Mucosa of descending colon (tissue), 3 donors: ENCODE data around the gene CDC42BPG. TPM values are rescaled to one million over a fixed set of nuclear protein-coding genes. Genes with fewer than 3 reads are reported as not detected.
A peak's percentile ranks its signal among the peaks of the same experiment; 100 is the strongest.

Experiments
- ATAC-seq: fragments of 200-7000 bp; cut with Tn5 transposase; one replicate; pipeline ENCODE4 v1.9.1; 2020; ENCODE audit warnings: mild to moderate bottlenecking, moderate library complexity
- DNase-seq, 3 donors: peaks; one replicate each; pipeline ENCODE4 v3.0.0-alpha.2; 2020
- H3K36me3 ChIP-seq: fragments of 200-600 bp; one replicate; pipeline ENCODE4 v1.8.0; 2021; ENCODE audit warnings: low read depth, mild to moderate bottlenecking
- H3K4me1 ChIP-seq: fragments of 200-600 bp; one replicate; pipeline ENCODE4 v1.8.0; 2021; ENCODE audit warnings: low read depth, mild to moderate bottlenecking
- H3K4me3 ChIP-seq: fragments of 200-600 bp; one replicate; pipeline ENCODE4 v1.8.0; 2021; ENCODE audit warnings: mild to moderate bottlenecking
- H3K9me3 ChIP-seq: fragments of 200-600 bp; one replicate; pipeline ENCODE4 v1.8.0; 2021; ENCODE audit warnings: mild to moderate bottlenecking
- intact Hi-C, 2 donors: fragments of 100-400 bp; cut with DNase I in 1 of 2; cut with micrococcal nuclease in 1 of 2; formaldehyde crosslinking; loops; one replicate each; pipeline versions ENCODE4 v1.11.0 to v1.11.1; 2022; cut with DNase I, micrococcal nuclease
- total RNA-seq, 3 donors: library from RNA; stranded (reverse); fragmentation: NEBNext Ultra II Directional in 2 of 3; extraction: Animal tissue kit (Norgen Biotek cat#: 25700) in 2 of 3; gene quantifications; one replicate each; pipeline versions ENCODE4 v1.2.1 to v1.2.4, GENCODE V29; 2021 to 2023
- TF ChIP-seq, protein P1 (sequence below): fragments of 200-600 bp; IDR thresholded peaks from one replicate; pipeline ENCODE4 v1.8.0; 2022; ENCODE audit warnings: antibody characterized with exemption, mild to moderate bottlenecking
- donor health status: DM: no; HTN: no; CAD: no; lungs with moderate emphysema.
- donor health status: DM: no; HTN: no; CAD: no.
- donor health status: DM: no; HTN: yes; CAD: no.

CDC42BPG gene
- total RNA-seq, 3 donors from 2014 or later: 24.3 to 73.1 (median 32.3) TPM

GRCh38 chr11:64891215-64891848, 46.9 kb upstream of the CDC42BPG start:
- DNase-seq: peak; percentile 89 to 92 (median 91)
- no peaks in the 10 kb centered on the region for H3K36me3 ChIP-seq

GRCh38 chr11:64890522-64890939, 46.1 kb upstream of the CDC42BPG start:
- no peak for ATAC-seq
- H3K9me3 ChIP-seq: no peaks in the 10 kb centered on the region
- intact Hi-C loops: loop anchor here (5.0 kb wide), 1 partner anchor 43 kb away; no protein-coding TSS in a partner anchor
- H3K4me3 ChIP-seq: peak overlapping the region; percentile 72
- H3K36me3 ChIP-seq: no peaks in the 10 kb centered on the region
- DNase-seq: no peak
- H3K4me1 ChIP-seq: peaks cover 20% of the 10 kb centered on the region
- TF ChIP-seq, protein P1, sequence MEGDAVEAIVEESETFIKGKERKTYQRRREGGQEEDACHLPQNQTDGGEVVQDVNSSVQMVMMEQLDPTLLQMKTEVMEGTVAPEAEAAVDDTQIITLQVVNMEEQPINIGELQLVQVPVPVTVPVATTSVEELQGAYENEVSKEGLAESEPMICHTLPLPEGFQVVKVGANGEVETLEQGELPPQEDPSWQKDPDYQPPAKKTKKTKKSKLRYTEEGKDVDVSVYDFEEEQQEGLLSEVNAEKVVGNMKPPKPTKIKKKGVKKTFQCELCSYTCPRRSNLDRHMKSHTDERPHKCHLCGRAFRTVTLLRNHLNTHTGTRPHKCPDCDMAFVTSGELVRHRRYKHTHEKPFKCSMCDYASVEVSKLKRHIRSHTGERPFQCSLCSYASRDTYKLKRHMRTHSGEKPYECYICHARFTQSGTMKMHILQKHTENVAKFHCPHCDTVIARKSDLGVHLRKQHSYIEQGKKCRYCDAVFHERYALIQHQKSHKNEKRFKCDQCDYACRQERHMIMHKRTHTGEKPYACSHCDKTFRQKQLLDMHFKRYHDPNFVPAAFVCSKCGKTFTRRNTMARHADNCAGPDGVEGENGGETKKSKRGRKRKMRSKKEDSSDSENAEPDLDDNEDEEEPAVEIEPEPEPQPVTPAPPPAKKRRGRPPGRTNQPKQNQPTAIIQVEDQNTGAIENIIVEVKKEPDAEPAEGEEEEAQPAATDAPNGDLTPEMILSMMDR: no peak

More at GRCh38 chr11:64891215-64891848, 46.9 kb upstream of the CDC42BPG start:
- TF ChIP-seq, protein P1: peak; percentile 9
- peak; percentile 43 for ATAC-seq
- peak overlapping the region; percentile 72 for H3K4me3 ChIP-seq
- intact Hi-C loops: loop anchor here (5.0 kb wide), 1 partner anchor 44 kb away; no protein-coding TSS in a partner anchor
- H3K4me1 ChIP-seq: peaks cover 20% of the 10 kb centered on the region
- no peaks in the 10 kb centered on the region for H3K9me3 ChIP-seq

DNA sequence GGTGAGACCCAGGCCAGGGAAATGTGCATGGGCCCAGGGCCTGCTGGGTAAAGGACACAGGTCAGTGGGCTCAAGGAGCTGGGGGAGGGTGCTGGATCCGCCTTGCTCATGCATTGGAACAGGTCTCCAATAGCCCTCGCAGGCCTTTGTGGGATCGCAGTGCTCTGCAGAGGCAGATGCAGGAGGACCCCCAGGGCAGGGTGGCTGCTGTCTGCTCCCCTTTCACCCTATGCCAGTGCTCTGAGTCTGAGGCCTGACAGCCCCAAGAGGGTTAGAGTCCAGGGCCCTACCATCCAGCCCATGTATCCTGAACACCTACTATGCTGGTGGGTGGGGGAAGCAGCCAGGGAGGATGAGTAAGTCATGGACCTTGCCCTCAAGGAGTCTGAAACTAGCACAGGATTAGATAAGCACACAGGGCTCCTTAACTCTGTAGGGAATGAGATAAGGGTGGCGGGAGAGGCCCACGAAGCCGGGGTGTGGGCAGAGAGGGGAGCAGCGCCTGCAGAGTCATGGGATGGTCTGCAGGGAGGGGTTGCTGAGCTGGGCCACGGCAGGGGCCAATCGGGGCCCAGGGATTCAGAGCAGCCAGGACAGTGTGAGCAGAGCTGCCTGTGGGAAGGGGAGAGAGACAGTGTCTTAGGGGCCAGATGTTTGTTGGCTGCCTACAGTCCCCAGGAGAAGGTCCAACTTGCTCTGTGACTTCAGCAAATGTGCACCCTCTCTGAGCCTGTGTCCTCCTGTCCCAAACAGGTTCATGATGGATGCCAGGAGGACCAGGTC, 44.5 kb upstream of the CDC42BPG start:
- TF ChIP-seq, protein P1: no peak
- intact Hi-C loops: no loop called here
- H3K9me3 ChIP-seq: no peaks in the 10 kb centered on the region
- H3K4me3 ChIP-seq: no peak overlapping the region
- peak; percentile 42 for ATAC-seq
- H3K36me3 ChIP-seq: no peaks in the 10 kb centered on the region
- peaks cover 20% of the 10 kb centered on the region for H3K4me1 ChIP-seq
- DNase-seq: peak; percentile 80 to 86 (median 82)

GRCh38 chr11:64888406-64888728, 43.9 kb upstream of the CDC42BPG start:
- Histone ChIP-seq H3K4me1 (peaks cover 20% of the 10 kb centered on the region), H3K4me3 (no peak overlapping the region), H3K36me3 (no peaks in the 10 kb centered on the region), H3K9me3 (no peaks in the 10 kb centered on the region)
- TF ChIP-seq, protein P1: no peak
- ATAC-seq: no peak
- intact Hi-C loops: no loop called here
- no peak for DNase-seq

DNA sequence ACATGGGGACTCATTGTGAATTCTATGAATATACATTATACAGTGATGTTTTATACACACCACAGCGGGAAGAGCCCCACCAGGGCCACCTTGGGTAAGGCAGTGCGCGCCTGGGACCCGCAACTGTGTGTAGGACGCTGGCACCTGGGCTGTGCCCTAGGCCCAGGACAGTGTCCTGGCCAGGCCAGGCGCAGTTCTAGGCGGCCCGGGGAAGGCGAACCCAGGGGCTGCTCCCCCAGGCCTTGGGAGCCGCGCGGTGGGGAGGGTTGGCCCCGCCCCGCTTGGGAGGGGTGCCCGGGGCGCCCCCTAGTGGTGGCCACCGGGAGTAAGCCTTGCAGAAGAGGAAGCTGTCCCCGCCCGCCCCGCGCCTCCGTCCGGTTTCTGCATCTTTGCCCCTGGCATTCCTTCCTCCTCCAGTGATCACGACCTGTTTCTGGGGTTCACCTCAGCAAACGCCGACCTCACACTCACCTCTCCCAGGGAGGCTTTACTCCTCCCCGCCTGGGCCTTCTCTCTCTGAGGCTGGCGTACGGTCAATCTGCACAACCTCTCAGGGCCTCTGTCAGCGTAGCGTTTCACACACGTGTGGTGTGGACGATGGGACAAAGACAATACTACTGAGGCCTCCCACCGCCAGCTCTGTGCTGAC, 43.4 kb upstream of the CDC42BPG start:
- DNase-seq: peak; percentile 91 to 94 (median 93)
- TF ChIP-seq, protein P1: peak; percentile 97
- ATAC-seq: peak; percentile 68
- Histone ChIP-seq H3K4me1 (peaks cover 20% of the 10 kb centered on the region), H3K4me3 (no peak overlapping the region), H3K9me3 (no peaks in the 10 kb centered on the region), H3K36me3 (no peaks in the 10 kb centered on the region)
- intact Hi-C loops: no loop called here
